IMR-90 (cell line): ENCODE results near the gene PAM16. TPM values are rescaled to one million over a fixed set of nuclear protein-coding genes. Genes with fewer than 3 reads are reported as not detected.

ENCODE experiments used
- ATAC-seq: fragments of 200-7000 bp; cut with Tn5 transposase; 2 replicates; pipeline ENCODE4 v1.9.1; 2020; ENCODE audit warnings: low read depth, mild to moderate bottlenecking, moderate library complexity
- BruUV-seq: library from RNA; stranded (reverse); fragments of 400-500 nt; replicated peaks from 2 replicates; lab custom pipeline; 2021; lab: Mats Ljungman, UMichigan
- CTCF ChIA-PET: fragments of 300-600 bp; formaldehyde crosslinking; extraction: SDS; loops from one replicate; lab custom pipeline; 2021; ENCODE audit warnings: antibody characterized with exemption; lab: Yijun Ruan, JAX
- POLR2A ChIA-PET: fragments of 300-600 bp; sonication (Branson Sonifier 250); formaldehyde crosslinking; loops from one replicate; lab custom pipeline; 2022; ENCODE audit warnings: antibody characterized with exemption; ENCODE audit not compliant: unreplicated experiment; lab: Charles Lee
- DNase-seq: peaks from one replicate; pipeline ENCODE4 v3.0.0; 2013
- H2AFZ ChIP-seq: replicated peaks from 2 replicates; pipeline ENCODE3; 2013; ENCODE audit warnings: low read length, mild to moderate bottlenecking; ENCODE audit not compliant: poor library complexity
- H2AK5ac ChIP-seq: 2 replicates; pipeline ENCODE4 v1.6.1; 2013; ENCODE audit warnings: low read depth, low read length, inconsistent platforms
- H2AK9ac ChIP-seq: replicated peaks from 2 replicates; pipeline ENCODE3; 2013; ENCODE audit warnings: mild to moderate bottlenecking, low read depth, low read length, moderate library complexity; ENCODE audit not compliant: poor library complexity
- H2BK120ac ChIP-seq: 2 replicates; pipeline ENCODE4 v1.6.1; 2013; ENCODE audit warnings: low read depth, low read length, inconsistent platforms
- H2BK15ac ChIP-seq: 3 replicates; pipeline ENCODE4 v1.6.1; 2013; ENCODE audit warnings: low read depth, low read length, inconsistent platforms
- H2BK20ac ChIP-seq: 2 replicates; pipeline ENCODE4 v1.6.1; 2013; ENCODE audit warnings: low read depth, mild to moderate bottlenecking, inconsistent platforms, low read length, moderate library complexity
- H2BK5ac ChIP-seq: 2 replicates; pipeline ENCODE4 v1.6.1; 2013; ENCODE audit warnings: mild to moderate bottlenecking, low read depth, low read length, inconsistent platforms; ENCODE audit not compliant: poor library complexity, severe bottlenecking
- H3K14ac ChIP-seq: replicated peaks from 2 replicates; pipeline ENCODE4 v1.6.1; 2013; ENCODE audit warnings: low read depth, low read length, inconsistent platforms
- H3K18ac ChIP-seq: 2 replicates; pipeline ENCODE4 v1.6.1; 2013; ENCODE audit warnings: low read depth, low read length, control low read depth
- H3K23ac ChIP-seq: 2 replicates; pipeline ENCODE4 v1.6.1; 2013; ENCODE audit warnings: low read depth, low read length, inconsistent platforms
- H3K27ac ChIP-seq: 2 replicates; pipeline ENCODE4 v1.5.1; 2013; ENCODE audit warnings: mild to moderate bottlenecking, control low read depth, low read length; ENCODE audit not compliant: insufficient read depth
- H3K27me3 ChIP-seq: 2 replicates; pipeline ENCODE4 v1.6.1; 2013; ENCODE audit warnings: low read length; ENCODE audit not compliant: control insufficient read depth, insufficient read depth
- H3K36me3 ChIP-seq: 2 replicates; pipeline ENCODE4 v1.6.1; 2013; ENCODE audit warnings: low read length, mixed read lengths; ENCODE audit not compliant: control insufficient read depth, insufficient read depth
- H3K4ac ChIP-seq: 2 replicates; pipeline ENCODE4 v1.6.1; 2013; ENCODE audit warnings: low read depth, low read length, inconsistent platforms
- H3K4me1 ChIP-seq: 2 replicates; pipeline ENCODE4 v1.6.1; 2013; ENCODE audit warnings: low read length, mixed read lengths; ENCODE audit not compliant: control insufficient read depth, insufficient read depth
- H3K4me2 ChIP-seq: 2 replicates; pipeline ENCODE4 v1.6.1; 2013; ENCODE audit warnings: low read depth, mild to moderate bottlenecking, control low read depth, low read length, moderate library complexity
- H3K4me3 ChIP-seq: 2 replicates; pipeline ENCODE4 v1.5.1; 2013; ENCODE audit warnings: low read depth, mild to moderate bottlenecking, control low read depth, low read length, moderate library complexity; ENCODE audit not compliant: insufficient read depth
- H3K56ac ChIP-seq: 2 replicates; pipeline ENCODE4 v1.6.1; 2013; ENCODE audit warnings: low read length, inconsistent platforms; ENCODE audit not compliant: insufficient read depth; ENCODE audit errors: extremely low read depth
- H3K79me1 ChIP-seq, 2 experiments: 2 replicates each; pipeline ENCODE4 v1.6.1; 2013; ENCODE audit warnings: low read length in 2 of 2, inconsistent platforms in 1 of 2, low read depth in 1 of 2
- H3K9ac ChIP-seq: 2 replicates; pipeline ENCODE4 v1.6.1; 2013; ENCODE audit warnings: low read depth, low read length, control low read depth
- H3K9me1 ChIP-seq: 2 replicates; pipeline ENCODE4 v1.6.1; 2013; ENCODE audit warnings: low read length, inconsistent platforms; ENCODE audit not compliant: insufficient read depth
- H3K9me3 ChIP-seq: 2 replicates; pipeline ENCODE4 v1.6.1; 2013; ENCODE audit warnings: low read length; ENCODE audit not compliant: control insufficient read depth, insufficient read depth
- H4K20me1 ChIP-seq: 2 replicates; pipeline ENCODE4 v1.6.1; 2013; ENCODE audit warnings: low read length, inconsistent platforms; ENCODE audit not compliant: insufficient read depth
- H4K5ac ChIP-seq: 2 replicates; pipeline ENCODE4 v1.6.1; 2013; ENCODE audit warnings: mild to moderate bottlenecking, low read depth, low read length, control low read depth
- H4K8ac ChIP-seq, 2 experiments: 2 replicates each; pipeline ENCODE4 v1.6.1; 2013; ENCODE audit warnings: low read depth in 2 of 2, low read length in 2 of 2, control low read depth in 1 of 2, inconsistent platforms in 1 of 2
- H4K91ac ChIP-seq: 2 replicates; pipeline ENCODE4 v1.6.1; 2013; ENCODE audit warnings: low read depth, low read length, inconsistent platforms; ENCODE audit not compliant: insufficient read depth
- MAFK ChIP-seq: IDR thresholded peaks from 2 replicates; pipeline ENCODE4 v1.6.1; 2012; ENCODE audit warnings: low read depth, low read length, improper control_type of control experiment
- NFE2L2 ChIP-seq: fragments of 150-350 bp; IDR thresholded peaks from 2 replicates; pipeline ENCODE4 v1.6.1; 2016; ENCODE audit warnings: low read depth, mild to moderate bottlenecking, low read length
- RAD21 ChIP-seq: IDR thresholded peaks from 2 replicates; pipeline ENCODE4 v1.6.1; 2012; ENCODE audit warnings: low read length, improper control_type of control experiment
- SMC3 ChIP-seq: fragments of 150-350 bp; IDR thresholded peaks from 2 replicates; pipeline ENCODE4 v1.6.1; 2016; ENCODE audit warnings: low read depth, mild to moderate bottlenecking, antibody characterized with exemption, low read length, moderate library complexity
- WGBS, 2 experiments: methylation state at CpG; one replicate each; pipeline versions ENCODE4 v1.1.5 to v1.1.7; 2013; ENCODE audit warnings: missing lambda C conversion rate in 2 of 2; ENCODE audit not compliant: insufficient read length in 1 of 2; ENCODE audit errors: extremely low coverage in 2 of 2; 5-methylcytosine and 5-hydroxymethylcytosine counted together
- dilution Hi-C: fragments of 300-500 bp; cut with HindIII; formaldehyde crosslinking; loops from one replicate; pipeline ENCODE4 v1.14.3; 2018; ENCODE audit warnings: low sequenced_read_pairs; ENCODE audit not compliant: unreplicated experiment
- in situ Hi-C: fragments of 300-500 bp; cut with MboI; formaldehyde crosslinking; loops from 3 replicates; pipeline ENCODE4 v1.14.3; 2019; ENCODE audit warnings: low sequenced_read_pairs, inconsistent platforms, mixed read lengths
- intact Hi-C: fragments of 100-400 bp; cut with micrococcal nuclease; formaldehyde crosslinking; loops from 2 replicates; pipeline ENCODE4 v1.10.0; 2022
- polyA plus RNA-seq, 3 experiments: library from polyadenylated mRNA; depleted of rRNA; stranded (reverse); fragments of >200 nt; gene quantifications; 2 replicates each; pipeline ENCODE4 v1.2.3, GENCODE V29; 2012; ENCODE audit warnings: low replicate concordance in 1 of 3
- total RNA-seq: library from RNA; depleted of rRNA; stranded (reverse); fragments of >200 nt; gene quantifications from 2 replicates; pipeline ENCODE4 v1.2.3, GENCODE V29; 2012
- TF ChIP-seq, protein P1 (sequence below): conservative IDR thresholded peaks from 2 replicates; pipeline ENCODE4 v1.5.1; 2012; ENCODE audit warnings: mild to moderate bottlenecking, low read depth, low read length, improper control_type of control experiment

PAM16 gene
- total and polyA plus RNA-seq, 2 of the 4 experiments (the other 2 are of a cell fraction): 17.9 to 48.4 TPM

DNA sequence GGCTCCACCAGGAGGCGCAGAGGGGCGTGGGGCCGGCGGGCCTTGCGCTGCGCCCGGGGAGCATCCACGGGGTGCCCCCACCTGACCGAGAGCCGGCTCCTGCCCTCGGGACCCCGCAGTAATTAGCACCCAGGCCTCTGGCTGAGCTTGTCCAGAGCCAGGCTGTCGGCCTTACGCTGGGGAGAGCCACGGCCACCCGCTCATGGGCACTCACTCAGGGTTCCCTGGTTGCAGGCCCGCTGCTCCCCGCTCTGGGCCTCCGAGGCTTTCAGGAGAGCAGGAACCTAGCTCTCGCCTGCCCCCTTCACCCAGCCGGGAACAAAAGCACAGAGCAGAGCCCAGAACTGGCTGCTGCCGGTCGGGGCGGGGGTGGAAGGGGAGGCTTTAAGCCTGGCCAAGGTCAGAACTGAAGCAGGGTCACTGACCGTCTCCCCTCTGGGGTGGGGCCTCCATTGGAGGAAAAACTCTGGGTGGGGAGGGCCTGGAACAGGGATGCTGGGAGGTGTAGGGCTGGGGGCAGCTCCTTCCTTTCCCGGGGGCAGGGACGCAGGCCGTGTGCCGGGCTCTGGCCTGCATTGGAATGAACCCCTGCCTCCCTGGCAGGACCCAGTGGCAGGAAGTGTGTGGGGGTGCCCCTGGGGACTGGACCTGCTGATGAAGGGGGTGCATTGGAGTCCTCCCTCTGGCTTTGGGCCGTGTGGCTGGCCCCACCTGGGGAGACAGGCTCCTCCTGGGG is 22.9 kb downstream of the PAM16 start:
- BruUV-seq: no TSS peak
- WGBS, 2 experiments: 9% methylated on average over 15 of the region's 30 CpGs; no CpG with 5 or more reads in 1 of the 2 experiments
- intact Hi-C loops: loop anchor here (2.0 kb wide), 1 partner anchor 39 kb away; no protein-coding TSS in a partner anchor

More for the DNA sequence above, 22.9 kb downstream of the PAM16 start:
- H4K8ac ChIP-seq: peak overlapping the region; percentile 31 to 74; a peak in 2 of 4 replicates
- peak overlapping the region; percentile 31 for H3K9ac ChIP-seq
- peak overlapping the region; percentile 85 for H2BK120ac ChIP-seq
- peak; percentile 71 for TF ChIP-seq RAD21
- TF ChIP-seq MAFK: no peak
- TF ChIP-seq, protein P1, sequence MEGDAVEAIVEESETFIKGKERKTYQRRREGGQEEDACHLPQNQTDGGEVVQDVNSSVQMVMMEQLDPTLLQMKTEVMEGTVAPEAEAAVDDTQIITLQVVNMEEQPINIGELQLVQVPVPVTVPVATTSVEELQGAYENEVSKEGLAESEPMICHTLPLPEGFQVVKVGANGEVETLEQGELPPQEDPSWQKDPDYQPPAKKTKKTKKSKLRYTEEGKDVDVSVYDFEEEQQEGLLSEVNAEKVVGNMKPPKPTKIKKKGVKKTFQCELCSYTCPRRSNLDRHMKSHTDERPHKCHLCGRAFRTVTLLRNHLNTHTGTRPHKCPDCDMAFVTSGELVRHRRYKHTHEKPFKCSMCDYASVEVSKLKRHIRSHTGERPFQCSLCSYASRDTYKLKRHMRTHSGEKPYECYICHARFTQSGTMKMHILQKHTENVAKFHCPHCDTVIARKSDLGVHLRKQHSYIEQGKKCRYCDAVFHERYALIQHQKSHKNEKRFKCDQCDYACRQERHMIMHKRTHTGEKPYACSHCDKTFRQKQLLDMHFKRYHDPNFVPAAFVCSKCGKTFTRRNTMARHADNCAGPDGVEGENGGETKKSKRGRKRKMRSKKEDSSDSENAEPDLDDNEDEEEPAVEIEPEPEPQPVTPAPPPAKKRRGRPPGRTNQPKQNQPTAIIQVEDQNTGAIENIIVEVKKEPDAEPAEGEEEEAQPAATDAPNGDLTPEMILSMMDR: peak; percentile 69
- peak; percentile 56 for TF ChIP-seq SMC3
- TF ChIP-seq NFE2L2: no peak
- DNase-seq (peak; percentile 69), ATAC-seq (peak; percentile 73)
- H2BK5ac ChIP-seq: peak overlapping the region; percentile 65
- peak overlapping the region; percentile 60 for H2AK9ac ChIP-seq
- peaks cover 25 to 91% of the 10 kb centered on the region in 2 experiments for H3K79me1 ChIP-seq
- H3K23ac ChIP-seq: peak overlapping the region; percentile 79
- peak overlapping the region; percentile 77 for H3K4me2 ChIP-seq
- H4K20me1 ChIP-seq: peaks cover 76% of the 10 kb centered on the region
- in situ Hi-C loops: no loop called here
- H3K27me3 ChIP-seq: no peaks in the 10 kb centered on the region
- CTCF ChIA-PET: interaction anchor here (0.6 to 2.3 kb wide), 4 partner anchors 18 to 74 kb away, joined by 3 to 11 read pairs (median 4); no protein-coding TSS in a partner anchor
- H3K36me3 ChIP-seq: peaks cover 11% of the 10 kb centered on the region
- H3K56ac ChIP-seq: 0 out of 2 replicates have a peak overlapping the region, but pooled peaks have one; percentile 3
- peak overlapping the region; percentile 72 for H3K4ac ChIP-seq
- H2BK20ac ChIP-seq: peak overlapping the region; percentile 65
- peak overlapping the region; percentile 77 for H2AK5ac ChIP-seq
- POLR2A ChIA-PET: interaction anchor here (0.5 kb wide), 1 partner anchor 20 kb away, joined by 4 read pairs; no protein-coding TSS in a partner anchor
- peak overlapping the region; percentile 5; the same call in 1 of the 2 replicates for H3K4me3 ChIP-seq
- peak overlapping the region; percentile 70 for H4K91ac ChIP-seq
- no peaks in the 10 kb centered on the region for H3K9me3 ChIP-seq
- dilution Hi-C loops: no loop called here
- peak overlapping the region; percentile 31 for H3K18ac ChIP-seq
- peak overlapping the region; percentile 67 for H3K27ac ChIP-seq
- peaks cover 16% of the 10 kb centered on the region for H3K9me1 ChIP-seq
- H2AFZ ChIP-seq: peak overlapping the region; percentile 85
- H4K5ac ChIP-seq: peak overlapping the region; percentile 58; the same call in 1 of the 2 replicates
- peak overlapping the region; percentile 45; the same call in 1 of the 2 replicates for H3K14ac ChIP-seq
- peak overlapping the region; percentile 19; the same call in 1 of the 3 replicates for H2BK15ac ChIP-seq
- H3K4me1 ChIP-seq: peaks cover 33% of the 10 kb centered on the region
